Mucosa of descending colon (tissue), 3 donors: Measurements from ENCODE around the gene PIK3CB. TPM values are rescaled to one million over a fixed set of nuclear protein-coding genes. Genes with fewer than 3 reads are reported as not detected.
"Not testable (repeated sequence)": the region's sequence is repeated elsewhere in the genome, so short reads cannot be mapped to it uniquely, and the experiment has no call there.

Experiments
- ATAC-seq: fragments of 200-7000 bp; cut with Tn5 transposase; one replicate; pipeline ENCODE4 v1.9.1; 2020; ENCODE audit warnings: mild to moderate bottlenecking, moderate library complexity
- DNase-seq, 3 donors: peaks; one replicate each; pipeline ENCODE4 v3.0.0-alpha.2; 2020
- H3K36me3 ChIP-seq: fragments of 200-600 bp; one replicate; pipeline ENCODE4 v1.8.0; 2021; ENCODE audit warnings: low read depth, mild to moderate bottlenecking
- H3K4me1 ChIP-seq: fragments of 200-600 bp; one replicate; pipeline ENCODE4 v1.8.0; 2021; ENCODE audit warnings: low read depth, mild to moderate bottlenecking
- H3K4me3 ChIP-seq: fragments of 200-600 bp; one replicate; pipeline ENCODE4 v1.8.0; 2021; ENCODE audit warnings: mild to moderate bottlenecking
- H3K9me3 ChIP-seq: fragments of 200-600 bp; one replicate; pipeline ENCODE4 v1.8.0; 2021; ENCODE audit warnings: mild to moderate bottlenecking
- intact Hi-C, 2 donors: fragments of 100-400 bp; cut with DNase I in 1 of 2; cut with micrococcal nuclease in 1 of 2; formaldehyde crosslinking; loops; one replicate each; pipeline versions ENCODE4 v1.11.0 to v1.11.1; 2022; cut with DNase I, micrococcal nuclease
- total RNA-seq, 3 donors: library from RNA; stranded (reverse); fragmentation: NEBNext Ultra II Directional in 2 of 3; extraction: Animal tissue kit (Norgen Biotek cat#: 25700) in 2 of 3; gene quantifications; one replicate each; pipeline versions ENCODE4 v1.2.1 to v1.2.4, GENCODE V29; 2021 to 2023
- TF ChIP-seq, protein P1 (sequence below): fragments of 200-600 bp; IDR thresholded peaks from one replicate; pipeline ENCODE4 v1.8.0; 2022; ENCODE audit warnings: antibody characterized with exemption, mild to moderate bottlenecking
- donor health status: DM: no; HTN: no; CAD: no; lungs with moderate emphysema.
- donor health status: DM: no; HTN: no; CAD: no.
- donor health status: DM: no; HTN: yes; CAD: no.

The PIK3CB gene
- total RNA-seq, 3 donors from 2014 or later = 44.3 to 57.9 (median 51.8) TPM

DNA sequence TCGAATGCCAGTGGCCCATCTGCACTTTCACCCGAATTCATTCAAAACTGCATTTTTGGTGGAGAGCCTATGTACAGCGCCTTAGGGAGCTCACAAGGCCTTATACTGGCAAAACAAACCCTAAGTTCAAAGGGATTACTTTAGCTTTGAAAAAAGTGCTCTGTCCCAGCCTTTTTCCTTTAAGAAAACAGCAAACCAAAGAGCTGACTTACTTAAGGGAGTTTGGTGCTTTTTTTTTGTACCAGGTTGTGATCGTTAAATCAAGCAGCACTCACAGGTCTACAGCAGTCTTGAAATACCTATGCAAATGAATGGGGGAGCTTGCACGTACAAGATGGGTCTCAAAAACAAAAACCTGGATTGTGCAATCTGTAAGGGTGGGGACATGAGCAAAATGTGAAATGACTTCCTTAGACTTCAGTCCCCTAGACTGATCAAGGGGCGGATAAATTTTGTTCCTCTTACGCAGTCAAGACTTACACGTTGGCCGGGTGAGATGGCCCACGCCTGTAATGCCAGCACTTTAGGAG lies 11.6 kb upstream of the PIK3CB start:
- no peak for ATAC-seq
- TF ChIP-seq, protein P1, sequence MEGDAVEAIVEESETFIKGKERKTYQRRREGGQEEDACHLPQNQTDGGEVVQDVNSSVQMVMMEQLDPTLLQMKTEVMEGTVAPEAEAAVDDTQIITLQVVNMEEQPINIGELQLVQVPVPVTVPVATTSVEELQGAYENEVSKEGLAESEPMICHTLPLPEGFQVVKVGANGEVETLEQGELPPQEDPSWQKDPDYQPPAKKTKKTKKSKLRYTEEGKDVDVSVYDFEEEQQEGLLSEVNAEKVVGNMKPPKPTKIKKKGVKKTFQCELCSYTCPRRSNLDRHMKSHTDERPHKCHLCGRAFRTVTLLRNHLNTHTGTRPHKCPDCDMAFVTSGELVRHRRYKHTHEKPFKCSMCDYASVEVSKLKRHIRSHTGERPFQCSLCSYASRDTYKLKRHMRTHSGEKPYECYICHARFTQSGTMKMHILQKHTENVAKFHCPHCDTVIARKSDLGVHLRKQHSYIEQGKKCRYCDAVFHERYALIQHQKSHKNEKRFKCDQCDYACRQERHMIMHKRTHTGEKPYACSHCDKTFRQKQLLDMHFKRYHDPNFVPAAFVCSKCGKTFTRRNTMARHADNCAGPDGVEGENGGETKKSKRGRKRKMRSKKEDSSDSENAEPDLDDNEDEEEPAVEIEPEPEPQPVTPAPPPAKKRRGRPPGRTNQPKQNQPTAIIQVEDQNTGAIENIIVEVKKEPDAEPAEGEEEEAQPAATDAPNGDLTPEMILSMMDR = no peak
- no peaks in the 10 kb centered on the region for H3K36me3 ChIP-seq
- intact Hi-C loops = no loop called here
- no peaks in the 10 kb centered on the region for H3K4me1 ChIP-seq
- H3K9me3 ChIP-seq = no peaks in the 10 kb centered on the region
- no peak overlapping the region for H3K4me3 ChIP-seq
- DNase-seq = no peak

DNA sequence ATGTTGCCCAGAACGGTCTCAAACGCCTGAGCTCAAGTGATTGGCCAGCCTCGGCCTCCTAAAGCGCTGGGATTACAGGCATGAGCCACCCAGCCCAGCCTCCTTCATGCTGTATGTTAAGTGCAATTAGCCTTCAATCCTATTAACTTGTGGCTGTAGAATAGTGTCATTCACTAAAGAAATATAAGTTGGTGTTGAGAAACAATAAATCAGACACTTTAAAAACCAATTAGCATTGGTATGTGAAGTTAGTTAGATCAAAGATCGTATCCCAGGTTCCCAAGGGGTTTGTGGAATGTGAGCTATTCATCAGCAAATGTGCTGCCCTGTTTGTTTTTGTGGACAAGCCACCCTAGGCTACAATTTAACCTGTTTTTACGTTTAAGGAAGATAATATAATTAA lies 11.0 kb upstream of the PIK3CB start:
- no peak overlapping the region for H3K4me3 ChIP-seq
- H3K36me3 ChIP-seq = no peaks in the 10 kb centered on the region
- H3K4me1 ChIP-seq = no peaks in the 10 kb centered on the region
- TF ChIP-seq, protein P1 = no peak
- no peaks in the 10 kb centered on the region for H3K9me3 ChIP-seq
- intact Hi-C loops = no loop called here
- DNase-seq (no peak), ATAC-seq (no peak)

GRCh38 chr3:138845181-138845601 lies 10.5 kb upstream of the PIK3CB start:
- intact Hi-C loops = no loop called here
- no peak for ATAC-seq
- TF ChIP-seq, protein P1 = no peak
- Histone ChIP-seq H3K9me3 (no peaks in the 10 kb centered on the region), H3K36me3 (no peaks in the 10 kb centered on the region), H3K4me1 (no peaks in the 10 kb centered on the region), H3K4me3 (no peak overlapping the region)
- DNase-seq = no peak

DNA sequence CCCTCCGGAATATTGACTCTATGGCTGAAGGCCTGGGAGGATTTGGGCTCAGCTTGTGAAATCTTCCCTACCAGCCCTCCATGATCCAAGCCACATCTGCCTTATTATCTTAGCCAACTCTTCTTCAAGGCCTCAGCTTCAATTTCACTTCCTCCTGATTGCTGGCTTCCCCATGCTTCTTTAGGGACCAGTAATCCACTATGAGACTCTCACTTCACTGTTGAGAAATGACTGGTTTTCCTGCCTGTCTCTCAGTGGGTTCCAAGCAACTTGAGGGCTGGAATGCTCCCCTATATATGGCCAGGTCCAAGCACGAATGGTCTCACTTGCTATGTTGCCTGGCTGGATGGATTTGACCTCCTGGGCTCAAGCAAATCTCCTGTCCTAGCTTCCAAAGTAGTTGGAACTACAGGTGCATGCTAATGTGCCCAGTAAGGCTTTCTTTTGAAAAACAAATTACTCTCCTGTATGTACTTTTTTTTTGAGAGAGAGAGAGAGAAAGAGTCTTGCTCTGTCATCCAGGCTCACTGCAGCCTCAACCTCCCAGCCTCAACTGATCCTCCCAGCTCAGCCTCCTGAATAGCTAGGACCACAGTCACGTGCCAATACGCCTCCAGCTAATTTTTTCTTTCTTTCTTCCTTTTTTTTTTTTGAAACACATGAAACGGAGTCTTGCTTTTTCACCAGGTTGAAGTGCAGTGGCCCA lies 7.9 kb upstream of the PIK3CB start:
- Histone ChIP-seq H3K4me1 (no peaks in the 10 kb centered on the region), H3K9me3 (no peaks in the 10 kb centered on the region), H3K4me3 (no peak overlapping the region), H3K36me3 (no peaks in the 10 kb centered on the region)
- TF ChIP-seq, protein P1 = no peak
- ATAC-seq (no peak), DNase-seq (no peak)
- intact Hi-C loops = no loop called here

DNA sequence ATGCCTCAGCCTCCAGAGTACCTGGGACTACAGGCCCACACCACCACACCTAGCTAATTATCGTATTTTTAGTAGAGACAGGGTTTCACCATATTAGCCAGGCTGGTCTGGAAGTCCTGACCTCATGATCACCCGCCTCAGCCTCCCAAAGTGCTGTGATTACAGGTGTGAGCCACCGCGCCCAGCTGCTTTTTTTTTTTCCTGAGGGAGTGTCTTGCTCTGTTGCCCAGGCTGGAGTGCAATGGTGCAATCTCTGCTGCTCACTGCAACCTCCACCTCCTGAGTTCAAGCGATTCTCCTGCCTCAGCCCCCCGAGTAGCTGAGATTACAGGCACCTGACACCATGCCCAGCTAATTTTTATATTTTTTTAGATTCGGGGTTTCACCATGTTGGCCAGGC lies 3.7 kb upstream of the PIK3CB start:
- not testable (repeated sequence) for DNase-seq, H3K9me3 ChIP-seq, ATAC-seq, H3K4me1 ChIP-seq, H3K36me3 ChIP-seq, H3K4me3 ChIP-seq
- intact Hi-C loops = loop anchor here in 1 of 2 donors (10.0 kb wide), 1 partner anchor 76 kb away; no protein-coding TSS in a partner anchor

- H3K9me3 ChIP-seq, ATAC-seq, H3K4me3 ChIP-seq, H3K36me3 ChIP-seq: not testable (repeated sequence)
- intact Hi-C loops = loop anchor here in 1 of 2 donors (10.0 kb wide), 1 partner anchor 79 kb away; no protein-coding TSS in a partner anchor
- H3K4me1 ChIP-seq = peaks cover 16% of the 10 kb centered on the region
- DNase-seq = peak in 1 of 3 donors; percentile 39
These were observed 1.1 kb upstream of the PIK3CB start for GRCh38 chr3:138835846-138836245.
